NK-92 treated with Interleukin-12 subunit alpha and Interleukin-12 subunit beta, amount 100 ng/mL, for 24 hours (cell line): ENCODE measurements around the gene PPM1H.
"Not testable (repeated sequence)": the region's sequence is repeated elsewhere in the genome, so short reads cannot be mapped to it uniquely, and the experiment has no call there.

ENCODE experiments used
- DNase-seq: peaks from one replicate; lab custom pipeline; 2025; lab: John Stamatoyannopoulos, UW

Gene PPM1H

DNA sequence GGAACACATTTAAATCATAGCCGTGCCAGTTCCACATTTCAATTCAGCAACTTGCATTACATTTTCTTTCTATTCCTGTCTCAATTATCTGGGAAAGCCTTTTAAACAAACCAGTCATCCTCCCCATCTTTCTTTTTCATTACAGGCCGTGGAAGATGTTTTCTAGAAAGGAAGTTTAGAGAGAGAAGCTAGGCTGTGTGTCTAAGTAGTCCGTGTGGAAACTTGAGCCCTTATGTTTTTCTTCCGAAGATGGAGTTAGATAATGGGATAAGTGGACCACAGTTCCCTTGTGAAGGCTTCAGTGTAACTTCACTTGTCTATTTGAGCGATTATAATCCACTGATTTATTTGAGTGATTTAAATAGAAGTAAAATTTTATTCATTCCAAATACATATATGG lies 12.4 kb upstream of the PPM1H start:
- DNase-seq = no peak

- no peak for DNase-seq
Measured at GRCh38 chr12:62943779-62944395, 8.9 kb upstream of the PPM1H start.

DNA sequence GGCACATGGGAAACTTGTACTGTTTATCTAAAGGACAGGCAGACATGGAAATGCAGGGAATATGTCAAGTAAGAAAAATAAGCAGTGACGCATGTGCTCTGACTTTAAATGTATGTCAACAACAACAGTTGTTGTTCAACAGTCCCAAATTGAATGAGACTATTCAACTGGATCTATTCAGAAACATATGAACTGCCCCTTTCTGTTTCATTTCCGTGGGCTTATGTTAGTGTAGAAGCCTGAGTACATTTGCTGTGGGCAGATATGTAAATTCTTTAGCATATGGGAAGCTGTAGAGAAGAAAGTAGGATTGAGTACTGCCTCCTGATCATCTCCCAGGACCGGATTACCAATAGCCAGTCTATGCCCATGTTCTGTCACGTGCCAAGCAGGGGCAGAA lies 7.4 kb upstream of the PPM1H start:
- DNase-seq = not testable (repeated sequence)

- no peak for DNase-seq
Measured at GRCh38 chr12:62934239-62934798, 631 bp downstream of the PPM1H start.

GRCh38 chr12:62933602-62934238 lies 1.2 kb downstream of the PPM1H start:
- DNase-seq = no peak

DNA sequence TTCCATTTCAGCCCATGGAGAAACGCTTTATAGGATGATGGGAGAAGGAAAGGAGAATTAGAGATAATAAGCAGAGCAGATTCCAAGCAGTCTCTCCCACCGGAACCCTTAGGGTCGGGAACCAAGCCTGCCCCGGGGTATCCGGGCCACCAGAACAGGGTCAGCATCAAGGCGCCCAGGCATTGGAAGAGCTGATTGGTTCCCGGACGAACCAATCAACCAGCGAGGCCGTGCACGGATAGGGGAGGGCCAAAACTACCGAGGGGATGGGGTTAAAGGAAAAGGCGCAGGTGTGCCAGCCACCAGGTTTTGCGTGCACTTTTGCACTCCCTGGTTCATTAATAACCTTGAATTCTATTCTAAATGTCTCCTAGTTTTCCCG lies 1.7 kb downstream of the PPM1H start:
- no peak for DNase-seq

DNA sequence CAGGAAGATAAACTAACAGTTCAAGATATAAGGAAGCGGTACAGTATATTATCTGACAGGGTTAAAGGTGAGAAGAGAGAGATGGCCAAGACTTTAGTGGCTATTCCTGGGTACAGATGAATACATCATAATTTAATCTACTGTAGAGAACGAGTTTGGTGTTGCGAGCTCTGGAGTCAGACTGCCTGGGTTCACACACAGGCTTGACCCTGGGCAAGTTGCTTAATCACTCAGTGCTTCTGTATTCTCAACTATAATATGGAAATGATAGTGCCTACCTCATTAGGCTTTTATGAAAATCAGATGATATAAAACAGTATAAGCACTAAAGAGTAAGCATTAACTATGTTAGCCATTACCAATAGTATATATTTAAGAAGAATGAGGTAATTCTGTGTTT lies 3.5 kb downstream of the PPM1H start:
- no peak for DNase-seq

GRCh38 chr12:62930546-62931425 lies 4.2 kb downstream of the PPM1H start:
- no peak for DNase-seq

DNA sequence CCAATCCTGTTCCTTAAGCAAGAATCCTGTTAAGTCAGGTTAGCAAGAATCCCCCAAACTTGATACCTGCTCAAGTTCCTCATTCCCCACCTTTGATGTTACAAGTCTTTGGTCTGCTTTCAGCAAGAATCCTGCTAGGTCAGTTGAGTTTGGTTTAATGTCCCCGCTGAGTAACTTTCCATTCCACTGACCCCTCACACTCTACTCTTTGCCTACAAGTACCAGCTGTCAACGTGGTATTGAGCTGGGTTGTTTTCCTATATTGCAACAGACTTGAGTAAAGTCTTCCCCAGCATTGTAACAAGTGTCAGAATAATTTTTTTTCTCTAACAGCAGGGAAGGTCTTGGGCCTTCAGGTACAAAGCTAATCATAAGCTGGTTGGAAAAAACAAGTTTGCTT lies 6.3 kb downstream of the PPM1H start:
- DNase-seq = no peak

GRCh38 chr12:62925680-62926079 lies 9.3 kb downstream of the PPM1H start:
- no peak for DNase-seq

DNA sequence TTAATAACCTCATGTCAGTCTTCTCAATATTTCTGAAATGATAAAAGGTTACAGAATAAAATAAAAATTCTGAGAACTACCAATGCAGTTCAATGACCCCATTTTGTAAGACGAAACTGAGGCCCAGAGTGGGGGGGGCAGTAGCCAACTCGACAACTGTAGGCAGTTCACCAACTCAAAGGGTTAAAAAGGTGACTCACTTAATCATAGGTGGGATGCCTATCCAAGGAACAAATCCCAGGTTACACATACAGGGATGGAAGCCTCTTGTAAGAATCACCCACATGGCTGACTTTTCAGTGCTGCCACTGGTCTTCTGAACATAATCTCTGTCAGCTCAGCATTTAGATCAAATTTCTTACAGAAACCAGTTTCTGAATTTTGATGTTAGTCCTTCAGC lies 10.9 kb downstream of the PPM1H start:
- no peak for DNase-seq

- DNase-seq = no peak
Measured at GRCh38 chr12:62922539-62922938, 12.4 kb downstream of the PPM1H start.

DNA sequence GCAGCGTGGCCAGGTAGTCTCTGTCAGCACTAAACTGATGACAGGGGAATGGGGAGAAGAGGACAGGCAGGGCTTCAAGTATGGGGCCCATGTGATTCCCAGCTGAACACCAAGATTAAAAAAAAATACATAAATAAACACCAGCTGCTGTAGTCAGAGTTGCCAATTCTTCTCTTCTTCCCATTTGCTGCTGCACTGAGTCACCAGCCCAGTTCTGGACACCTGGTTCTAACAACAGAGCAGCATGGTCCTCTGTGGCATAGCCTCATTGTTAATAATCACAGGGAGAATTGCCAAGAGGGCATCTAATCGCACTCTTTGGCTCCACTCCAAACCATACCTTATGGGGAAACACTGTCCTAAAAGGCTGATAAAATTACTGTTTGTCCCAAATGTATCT lies 15.1 kb downstream of the PPM1H start:
- no peak for DNase-seq

DNA sequence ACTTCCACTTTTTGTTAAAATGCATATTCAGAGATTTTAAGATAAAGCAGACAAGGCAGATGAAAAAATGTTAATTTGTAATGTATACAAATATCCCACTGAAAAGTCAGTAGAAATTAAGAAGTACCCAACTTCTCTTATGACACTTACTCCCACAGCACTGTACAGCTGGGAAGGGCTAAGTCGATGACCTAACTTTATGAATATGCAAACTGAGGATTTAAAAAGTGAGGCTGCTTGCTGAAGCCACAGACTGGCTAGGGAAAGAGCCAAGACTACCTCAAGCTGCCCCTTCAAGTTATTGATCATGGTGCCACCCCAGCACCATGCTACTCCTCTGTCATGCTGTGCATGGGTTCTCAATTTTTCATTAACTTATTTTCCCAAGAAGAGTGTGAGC lies 17.0 kb downstream of the PPM1H start:
- DNase-seq = no peak

DNA sequence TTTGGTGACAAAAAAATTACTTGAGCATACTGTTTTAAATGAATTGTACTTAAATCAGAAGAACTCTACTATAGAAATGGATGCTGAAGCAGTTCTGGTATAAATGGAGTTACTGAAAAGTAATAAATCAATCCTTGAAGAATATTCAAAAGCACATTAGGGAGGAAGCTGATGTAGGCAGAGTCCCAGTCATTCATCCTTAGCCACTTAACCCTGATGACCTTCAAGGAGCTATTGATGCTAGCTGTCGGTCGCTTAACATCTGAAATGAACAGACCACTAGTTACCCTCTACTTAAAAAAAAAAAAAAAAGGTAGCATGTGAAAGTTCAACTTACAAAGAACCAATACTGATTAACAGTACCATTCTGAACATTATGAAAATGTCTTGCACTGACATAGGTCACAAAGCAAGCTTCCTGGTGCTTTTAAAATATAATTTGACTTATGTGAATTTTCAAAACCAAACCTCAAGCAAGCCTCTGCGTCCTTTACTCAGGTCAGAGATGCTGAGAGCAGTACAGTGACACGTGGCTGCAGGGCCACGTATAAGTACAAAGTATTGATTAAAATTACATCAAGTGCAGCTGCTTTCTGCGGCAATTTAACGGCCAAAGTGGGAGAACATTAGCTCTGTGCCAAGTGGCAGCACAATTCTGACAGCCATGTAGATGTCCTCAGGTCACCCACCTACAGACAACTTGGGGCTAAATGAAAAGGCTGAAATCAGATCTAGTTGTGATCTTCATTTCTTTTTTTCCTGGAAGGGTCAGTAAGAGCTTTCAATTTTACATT lies 18.1 kb downstream of the PPM1H start:
- DNase-seq = no peak

GRCh38 chr12:62915204-62915529 lies 19.8 kb downstream of the PPM1H start:
- DNase-seq = no peak

GRCh38 chr12:62914443-62915203 lies 20.3 kb downstream of the PPM1H start:
- DNase-seq = no peak

DNA sequence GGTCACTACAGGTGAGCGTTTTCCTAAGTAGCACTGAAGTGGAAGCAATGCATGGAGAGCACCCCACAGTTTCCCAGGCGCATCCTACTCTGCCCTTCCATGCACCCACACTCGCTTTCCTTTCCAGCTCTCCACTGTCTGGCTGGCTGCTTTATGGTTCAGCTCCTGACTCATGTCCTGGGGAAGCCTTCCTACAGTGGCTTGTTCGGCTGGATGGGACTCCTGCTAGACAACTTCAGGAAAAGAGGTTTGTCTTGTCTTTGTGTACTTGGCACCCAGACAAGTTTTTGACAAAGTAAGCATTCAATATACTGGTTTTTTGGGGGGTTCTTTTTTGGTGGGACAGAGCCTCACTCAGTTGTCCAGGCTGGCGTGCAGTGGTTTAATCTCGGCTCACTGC lies 21.6 kb downstream of the PPM1H start:
- DNase-seq = no peak

GRCh38 chr12:62912644-62913043 lies 22.3 kb downstream of the PPM1H start:
- DNase-seq = no peak

- DNase-seq = no peak
Measured at GRCh38 chr12:62911286-62911685, 23.7 kb downstream of the PPM1H start.

GRCh38 chr12:62910549-62911169 lies 24.3 kb downstream of the PPM1H start:
- DNase-seq = no peak
